LNCaP clone FGC (cell line): Measurements from ENCODE around the gene NCMAP.
"Not testable (repeated sequence)": the region's sequence is repeated elsewhere in the genome, so short reads cannot be mapped to it uniquely, and the experiment has no call there.

Experiments
- DNase-seq: peaks from one replicate; pipeline ENCODE4 v3.0.0-alpha.2; 2011; ENCODE audit warnings: low read depth
- H3K4me3 ChIP-seq: 2 replicates; pipeline ENCODE4 v1.5.1; 2011; ENCODE audit warnings: mild to moderate bottlenecking, low read depth, low read length, control low read depth
- CTCF ChIP-seq: IDR thresholded peaks from 2 replicates; pipeline ENCODE4 v1.5.1; 2012; ENCODE audit warnings: mild to moderate bottlenecking; ENCODE audit not compliant: control insufficient read depth, insufficient read depth; ENCODE audit errors: extremely low read depth

Gene NCMAP, protein sequence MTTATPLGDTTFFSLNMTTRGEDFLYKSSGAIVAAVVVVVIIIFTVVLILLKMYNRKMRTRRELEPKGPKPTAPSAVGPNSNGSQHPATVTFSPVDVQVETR

GRCh38 chr1:24555591-24556413 lies at the start of gene NCMAP:
TSS of gene NCMAP (plus strand) at chr1:24556087. CDS start at chr1:24595431, 39,344 bp downstream.
- H3K4me3 ChIP-seq = no peak within 1 kb of the TSS
- no peak for DNase-seq
- TF ChIP-seq CTCF = no peak

DNA sequence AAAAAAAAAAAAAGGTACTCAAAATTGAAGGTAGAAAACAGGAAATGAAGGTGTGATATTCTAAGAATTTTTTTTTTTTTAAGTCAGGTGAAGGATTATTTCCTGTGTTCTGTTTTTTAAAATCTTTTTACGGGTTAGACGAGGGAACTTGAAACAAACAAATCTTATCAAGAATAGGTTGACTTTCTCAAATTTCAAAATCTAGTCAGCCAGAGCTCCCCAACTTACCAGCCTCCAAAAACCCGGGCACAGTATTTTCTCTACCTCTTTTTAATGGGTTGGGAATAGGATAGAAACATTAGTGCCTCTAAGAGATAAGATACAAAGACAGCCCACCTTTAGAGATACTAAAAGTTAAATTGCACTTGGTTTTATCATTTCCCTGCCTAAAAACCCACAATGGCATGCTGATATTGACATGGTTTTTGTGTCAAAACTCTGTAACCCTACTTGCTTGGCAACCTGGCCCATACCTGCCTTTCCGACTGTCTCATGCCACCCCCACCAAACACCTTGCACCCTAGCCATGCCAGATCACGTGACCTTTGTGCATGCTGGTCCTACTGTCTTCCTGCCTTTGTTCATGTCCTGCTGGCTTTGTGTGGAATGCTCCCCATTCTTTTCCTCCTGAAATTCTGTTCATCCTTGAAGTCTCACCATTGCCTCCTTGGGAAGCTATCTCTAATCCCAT lies 49.1 kb upstream of the NCMAP start:
- TF ChIP-seq CTCF = no peak
- DNase-seq = no peak
- no peak overlapping the region for H3K4me3 ChIP-seq

- no peak for TF ChIP-seq CTCF
- DNase-seq = no peak
- no peak overlapping the region for H3K4me3 ChIP-seq
Observed at GRCh38 chr1:24507405-24507804, 48.5 kb upstream of the NCMAP start.

DNA sequence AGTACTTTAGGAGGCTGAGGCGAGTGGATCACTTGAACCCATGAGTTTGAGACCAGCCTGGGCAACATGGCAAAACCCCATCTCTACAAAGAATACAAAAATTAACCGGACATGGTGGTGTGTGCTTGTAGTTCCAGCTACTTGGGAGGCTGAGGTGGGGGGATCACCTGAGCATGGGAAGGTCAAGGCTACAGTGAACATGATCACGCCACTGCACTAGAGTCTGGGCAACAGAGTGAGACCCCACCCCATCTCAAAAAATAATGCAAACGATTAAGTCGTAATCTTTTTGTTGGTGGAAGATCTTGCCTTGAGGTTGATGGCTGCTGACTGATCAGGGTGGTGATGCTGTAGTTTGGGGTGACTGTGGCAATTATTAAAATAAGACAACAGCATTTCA lies 47.0 kb upstream of the NCMAP start:
- no peak overlapping the region for H3K4me3 ChIP-seq
- DNase-seq = no peak
- no peak for TF ChIP-seq CTCF

GRCh38 chr1:24513706-24514105 lies 42.2 kb upstream of the NCMAP start:
- TF ChIP-seq CTCF = no peak
- DNase-seq = no peak

GRCh38 chr1:24514946-24515345 lies 40.9 kb upstream of the NCMAP start:
- no peak for TF ChIP-seq CTCF
- no peak overlapping the region for H3K4me3 ChIP-seq
- DNase-seq = no peak

More at GRCh38 chr1:24513706-24514105, 42.2 kb upstream of the NCMAP start:
- no peak overlapping the region for H3K4me3 ChIP-seq

GRCh38 chr1:24515671-24516209 lies 40.1 kb upstream of the NCMAP start:
- DNase-seq, H3K4me3 ChIP-seq: not testable (repeated sequence)
